ENCODE results near the gene PKP3. TPM values are rescaled to one million over a fixed set of nuclear protein-coding genes. Genes with fewer than 3 reads are reported as not detected.

PKP3 gene
- total and polyA plus RNA-seq, 9 of the 15 experiments (the other 6 are each of a cell fraction or from before 2014, with no cell fraction given) = 0.11 to 110 (median 30.7) TPM

DNA sequence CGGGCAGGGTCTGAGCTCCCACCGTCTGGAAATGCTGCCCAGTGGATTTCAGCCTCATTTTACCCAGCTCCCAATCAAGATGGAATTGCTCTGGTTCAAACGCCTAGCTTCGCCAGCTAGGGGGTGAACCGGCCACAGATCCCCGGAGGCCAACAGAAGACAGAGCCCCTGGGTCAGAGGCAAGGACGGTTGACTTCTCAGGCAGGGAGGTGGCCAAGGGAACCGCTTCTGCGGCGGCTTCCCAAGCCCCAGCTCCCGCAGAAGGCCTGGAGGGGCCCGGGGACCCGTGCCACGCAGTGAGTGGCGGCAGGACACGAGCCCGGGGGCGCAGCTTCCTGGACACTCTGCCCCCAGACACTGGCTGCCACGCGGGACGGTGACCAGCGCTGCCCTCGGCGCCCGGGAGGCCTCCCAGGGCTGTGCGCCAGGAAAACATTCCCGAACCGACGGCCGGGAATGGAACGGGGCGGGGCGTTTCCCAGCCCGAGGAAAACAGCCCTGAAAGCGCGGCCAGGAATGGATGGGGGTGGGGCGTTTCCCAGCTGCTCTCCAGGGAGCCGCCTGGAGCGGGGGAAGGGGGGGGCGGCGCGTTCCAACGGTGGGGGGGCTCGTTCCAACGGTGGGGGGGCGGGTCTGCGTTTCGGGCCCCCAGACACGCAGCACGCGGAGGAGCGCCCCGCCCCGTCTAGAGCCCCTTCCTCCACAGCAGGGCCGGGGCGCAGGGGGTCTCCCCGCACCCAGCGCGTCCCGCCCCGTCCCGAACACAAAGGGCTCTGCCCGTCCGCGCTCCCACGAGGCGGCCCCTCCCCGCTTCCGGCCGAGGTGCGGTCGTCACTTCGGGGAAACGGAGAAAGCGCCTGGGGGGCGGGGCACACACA lies 38.2 kb upstream of the PKP3 start (continued):
- TF ChIP-seq TCF7 (IDR thresholded peaks at IDR 0.05; ENCODE audit: borderline replicate concordance) (no peak), RNF2 (IDR thresholded peaks at IDR 0.05) (no peak), ZC3H11A (IDR thresholded peaks at IDR 0.05; ENCODE audit: low read depth, low read length) (no peak), JUN (IDR thresholded peaks at IDR 0.05; ENCODE audit: borderline replicate concordance, low read depth, low read length) (no peak), JUN (CRISPR knock-in tag; IDR thresholded peaks at IDR 0.05; ENCODE audit: borderline replicate concordance) (no peak), STAG1 (CRISPR knock-in tag; IDR thresholded peaks at IDR 0.05; ENCODE audit: borderline replicate concordance) (no peak), POU5F1 (IDR thresholded peaks at IDR 0.05; ENCODE audit: borderline replicate concordance, low read depth, low read length, partially characterized antibody) (no peak), HNRNPUL1 (IDR thresholded peaks at IDR 0.05; ENCODE audit: low read length) (no peak), NCOA1 (IDR thresholded peaks at IDR 0.05; ENCODE audit: low read depth) (no peak), CCNT2 (IDR thresholded peaks at IDR 0.05; ENCODE audit: borderline replicate concordance, extremely low read depth, insufficient read length, low read depth, low read length) (no peak), GTF2E2 (tag; IDR thresholded peaks at IDR 0.05) (no peak), CREB3 (tag; conservative IDR thresholded peaks at IDR 0.05; ENCODE audit: low read depth) (peak; percentile 96), ARNT (IDR thresholded peaks at IDR 0.05) (no peak), TBP (optimal IDR thresholded peaks at IDR 0.05; ENCODE audit: low read depth, low read length) (peak; percentile 48), HDAC1 (IDR thresholded peaks at IDR 0.05) (no peak)
- TF ChIP-seq, protein P1, sequence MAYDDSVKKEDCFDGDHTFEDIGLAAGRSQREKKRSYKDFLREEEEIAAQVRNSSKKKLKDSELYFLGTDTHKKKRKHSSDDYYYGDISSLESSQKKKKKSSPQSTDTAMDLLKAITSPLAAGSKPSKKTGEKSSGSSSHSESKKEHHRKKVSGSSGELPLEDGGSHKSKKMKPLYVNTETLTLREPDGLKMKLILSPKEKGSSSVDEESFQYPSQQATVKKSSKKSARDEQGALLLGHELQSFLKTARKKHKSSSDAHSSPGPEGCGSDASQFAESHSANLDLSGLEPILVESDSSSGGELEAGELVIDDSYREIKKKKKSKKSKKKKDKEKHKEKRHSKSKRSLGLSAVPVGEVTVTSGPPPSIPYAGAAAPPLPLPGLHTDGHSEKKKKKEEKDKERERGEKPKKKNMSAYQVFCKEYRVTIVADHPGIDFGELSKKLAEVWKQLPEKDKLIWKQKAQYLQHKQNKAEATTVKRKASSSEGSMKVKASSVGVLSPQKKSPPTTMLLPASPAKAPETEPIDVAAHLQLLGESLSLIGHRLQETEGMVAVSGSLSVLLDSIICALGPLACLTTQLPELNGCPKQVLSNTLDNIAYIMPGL (CRISPR knock-in tag; IDR thresholded peaks at IDR 0.05) = 0 out of 2 replicates have a peak, but pooled peaks have one; percentile 31
- TF ChIP-seq, protein P2, sequence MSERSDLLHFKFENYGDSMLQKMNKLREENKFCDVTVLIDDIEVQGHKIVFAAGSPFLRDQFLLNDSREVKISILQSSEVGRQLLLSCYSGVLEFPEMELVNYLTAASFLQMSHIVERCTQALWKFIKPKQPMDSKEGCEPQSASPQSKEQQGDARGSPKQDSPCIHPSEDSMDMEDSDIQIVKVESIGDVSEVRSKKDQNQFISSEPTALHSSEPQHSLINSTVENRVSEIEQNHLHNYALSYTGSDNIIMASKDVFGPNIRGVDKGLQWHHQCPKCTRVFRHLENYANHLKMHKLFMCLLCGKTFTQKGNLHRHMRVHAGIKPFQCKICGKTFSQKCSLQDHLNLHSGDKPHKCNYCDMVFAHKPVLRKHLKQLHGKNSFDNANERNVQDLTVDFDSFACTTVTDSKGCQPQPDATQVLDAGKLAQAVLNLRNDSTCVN (CRISPR knock-in tag; IDR thresholded peaks at IDR 0.05) = 0 out of 2 replicates have a peak, but pooled peaks have one; percentile 3
- TF ChIP-seq, protein P3, sequence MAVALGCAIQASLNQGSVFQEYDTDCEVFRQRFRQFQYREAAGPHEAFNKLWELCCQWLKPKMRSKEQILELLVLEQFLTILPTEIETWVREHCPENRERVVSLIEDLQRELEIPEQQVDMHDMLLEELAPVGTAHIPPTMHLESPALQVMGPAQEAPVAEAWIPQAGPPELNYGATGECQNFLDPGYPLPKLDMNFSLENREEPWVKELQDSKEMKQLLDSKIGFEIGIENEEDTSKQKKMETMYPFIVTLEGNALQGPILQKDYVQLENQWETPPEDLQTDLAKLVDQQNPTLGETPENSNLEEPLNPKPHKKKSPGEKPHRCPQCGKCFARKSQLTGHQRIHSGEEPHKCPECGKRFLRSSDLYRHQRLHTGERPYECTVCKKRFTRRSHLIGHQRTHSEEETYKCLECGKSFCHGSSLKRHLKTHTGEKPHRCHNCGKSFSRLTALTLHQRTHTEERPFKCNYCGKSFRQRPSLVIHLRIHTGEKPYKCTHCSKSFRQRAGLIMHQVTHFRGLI (CRISPR knock-in tag; IDR thresholded peaks at IDR 0.05) = peak; percentile 77

Data from K562 (cell line).